ENCODE data around the gene DUSP14.

Gene DUSP14

DNA sequence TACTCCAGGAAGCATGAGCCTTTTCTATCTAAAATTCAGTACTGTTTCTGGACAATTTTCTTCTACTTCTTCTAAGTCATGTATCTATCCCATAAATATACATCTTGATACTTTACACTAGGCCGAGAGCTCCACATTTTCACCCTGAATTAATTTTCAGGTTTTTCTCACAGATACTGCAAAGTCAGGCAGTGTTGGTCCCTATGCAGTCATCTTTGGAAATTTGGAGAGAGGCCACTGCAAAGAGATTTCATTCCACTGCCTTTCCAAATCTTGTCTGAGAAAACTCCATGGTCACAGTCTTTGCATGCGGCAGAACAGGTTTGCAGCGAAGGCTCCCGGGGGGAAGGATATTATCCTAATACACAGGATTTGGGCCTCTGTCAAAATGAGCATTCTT lies 28.2 kb downstream of the DUSP14 start:
- DNase-seq = no peak

DNA sequence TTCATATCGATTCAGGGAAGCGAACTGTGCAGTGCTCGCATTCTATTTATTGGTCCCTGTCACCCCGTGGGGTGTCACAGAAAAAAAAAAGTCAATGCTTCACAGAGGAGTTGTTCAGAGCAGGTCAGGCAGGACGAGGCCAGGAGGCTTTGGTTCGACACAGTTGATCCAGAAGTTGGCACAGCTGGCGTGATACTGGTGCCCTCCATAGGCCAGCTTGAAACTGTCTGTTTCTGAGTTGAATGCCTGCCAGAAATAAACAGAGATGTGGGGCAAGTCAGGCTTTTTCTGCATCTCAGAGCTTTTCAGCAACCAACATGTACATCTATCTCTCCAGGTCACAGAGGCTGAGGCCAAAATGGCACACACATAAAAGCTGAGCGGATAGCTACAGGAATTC lies 29.1 kb downstream of the DUSP14 start:
- no peak for DNase-seq

DNA sequence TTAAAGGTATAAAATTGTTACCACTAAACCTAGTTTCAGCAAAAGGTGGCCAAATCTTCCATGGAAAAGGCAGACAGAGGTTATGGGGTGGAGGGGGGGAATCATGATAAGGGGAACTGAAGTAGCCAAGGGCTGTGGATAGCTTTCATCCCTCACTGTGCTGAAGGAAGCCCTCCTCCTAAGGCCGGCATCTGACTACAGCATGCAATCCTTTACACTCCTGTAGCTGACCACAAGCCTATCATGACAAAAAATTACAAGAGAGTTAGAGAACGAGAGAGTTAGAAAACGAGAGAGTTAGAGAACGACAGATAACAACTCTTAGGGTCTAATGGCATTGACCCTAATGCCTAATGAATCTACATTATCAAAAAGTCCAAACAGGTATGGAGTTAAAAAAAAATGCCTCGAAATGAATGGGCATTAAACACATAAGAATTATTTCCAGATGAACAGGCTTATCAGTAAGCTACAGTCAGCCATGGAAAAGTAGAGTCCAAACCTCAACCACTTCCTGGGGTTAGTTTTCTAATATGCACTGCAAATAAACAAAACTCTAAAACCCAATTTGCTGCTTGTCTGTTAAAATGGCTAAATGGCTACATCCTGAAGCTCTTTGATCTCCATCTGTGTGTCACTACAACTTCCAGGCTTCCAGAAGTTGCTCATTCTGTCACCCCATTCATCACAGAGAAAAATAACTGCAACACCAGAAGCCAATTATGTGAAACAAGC lies 29.7 kb downstream of the DUSP14 start:
- no peak for DNase-seq

DNA sequence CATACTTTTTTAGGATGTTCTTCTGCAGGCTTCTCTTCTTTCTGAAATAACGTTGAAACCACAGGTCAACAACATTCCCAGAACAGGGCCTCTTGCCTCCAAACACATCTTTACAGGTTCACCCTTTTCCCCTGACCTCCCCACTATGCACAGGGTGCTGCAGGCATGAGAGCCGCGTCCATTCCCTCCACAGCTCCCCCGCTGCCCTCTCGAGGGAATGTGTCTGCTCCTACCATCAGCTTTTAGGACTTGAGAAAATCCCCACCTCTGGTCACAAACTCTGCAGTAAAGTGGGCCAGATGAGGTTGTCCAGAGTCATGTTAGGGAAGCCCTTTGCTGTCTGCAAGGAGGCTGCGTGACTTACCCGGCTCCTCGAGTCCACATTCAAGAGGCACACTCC lies 30.5 kb downstream of the DUSP14 start:
- no peak for DNase-seq

DNA sequence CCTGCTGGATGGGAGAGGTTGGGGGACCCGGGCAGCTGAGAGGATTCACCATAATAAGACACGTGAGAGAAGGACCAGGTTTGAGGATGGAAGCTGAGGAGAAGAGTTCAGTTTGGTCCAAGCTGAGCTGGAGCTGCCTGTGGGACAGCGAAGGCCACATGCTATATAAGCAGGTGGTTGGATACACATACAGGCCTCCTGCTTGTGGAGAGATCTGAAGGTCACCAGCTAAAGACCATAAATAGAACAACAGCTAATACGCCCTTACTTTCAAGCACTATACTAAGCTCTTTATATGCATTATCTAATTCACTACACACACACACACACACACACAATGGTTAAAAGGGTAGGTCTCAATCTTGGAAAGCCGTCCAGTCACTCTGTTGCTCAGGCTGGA lies 32.1 kb downstream of the DUSP14 start:
- DNase-seq = no peak

DNA sequence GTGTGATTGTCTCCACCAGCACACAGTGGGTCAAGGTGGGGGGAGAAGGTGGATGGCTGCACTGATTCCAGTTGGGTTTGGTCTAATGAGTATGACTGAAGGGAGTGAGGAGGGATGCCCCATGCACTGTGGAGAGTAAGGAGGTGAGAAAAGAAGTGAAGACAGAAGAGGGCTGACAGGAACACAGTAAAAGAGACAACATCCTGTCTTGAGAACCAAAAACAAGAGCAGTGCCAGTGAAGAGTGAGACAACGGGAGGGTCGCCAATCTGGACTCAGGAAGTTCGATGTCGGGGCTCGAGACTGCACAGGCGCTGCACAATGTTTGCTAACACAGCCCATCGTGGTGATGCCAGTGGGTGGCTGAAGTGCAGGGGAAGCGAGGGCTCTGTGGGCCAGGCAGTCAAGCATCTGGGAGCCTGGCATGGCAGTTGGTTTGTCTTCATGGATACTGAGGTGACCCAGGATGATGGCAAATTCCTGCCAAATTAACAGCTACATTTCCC lies 34.1 kb downstream of the DUSP14 start:
- DNase-seq = no peak

DNA sequence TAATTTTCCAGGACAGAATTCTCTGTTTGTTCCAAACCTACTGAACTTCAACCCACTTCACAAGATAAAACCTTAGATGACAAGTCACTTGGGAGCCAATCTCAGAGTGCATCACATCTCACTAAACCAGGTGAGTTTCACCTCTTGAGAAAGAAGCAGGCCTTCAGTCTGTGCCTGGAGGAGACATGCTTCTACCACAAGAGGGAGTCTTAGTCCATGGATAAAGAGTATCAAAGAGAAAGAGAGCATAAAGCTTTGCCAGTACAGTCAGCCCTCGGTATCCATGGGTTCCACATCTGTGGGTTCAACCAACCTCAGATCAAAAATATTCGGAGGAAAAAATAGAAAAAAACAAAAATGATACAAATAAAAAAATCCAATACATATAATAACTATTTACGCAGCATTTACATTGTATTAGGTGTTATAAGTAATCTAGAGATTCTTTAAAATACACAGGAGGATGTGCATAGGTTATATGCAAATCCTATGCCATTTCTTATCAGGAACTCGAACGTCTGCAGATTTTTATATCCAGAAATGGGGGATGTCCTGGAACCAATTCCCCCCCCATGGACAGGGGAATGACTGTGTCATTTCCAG lies 37.7 kb downstream of the DUSP14 start:
- peak; percentile 79 for DNase-seq

DNA sequence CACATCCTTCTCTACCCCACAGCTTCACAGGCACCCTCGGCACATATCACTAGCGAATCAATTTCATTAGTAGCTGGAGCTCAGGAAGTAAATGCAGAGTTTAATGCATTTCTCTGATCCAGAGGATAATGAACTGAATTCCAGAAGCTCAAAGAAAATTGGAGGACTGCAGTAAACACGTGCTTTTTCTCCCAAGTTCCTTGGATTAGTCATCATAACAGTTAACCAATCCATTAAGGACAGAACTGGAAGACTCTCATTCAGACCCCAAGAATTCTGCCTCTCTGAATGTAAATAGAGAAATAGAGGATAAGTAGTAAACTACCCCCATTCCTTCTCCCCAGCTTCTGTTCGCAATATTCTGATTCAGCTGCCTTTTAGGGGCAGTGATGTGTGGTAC lies 40.7 kb downstream of the DUSP14 start:
- no peak for DNase-seq

DNA sequence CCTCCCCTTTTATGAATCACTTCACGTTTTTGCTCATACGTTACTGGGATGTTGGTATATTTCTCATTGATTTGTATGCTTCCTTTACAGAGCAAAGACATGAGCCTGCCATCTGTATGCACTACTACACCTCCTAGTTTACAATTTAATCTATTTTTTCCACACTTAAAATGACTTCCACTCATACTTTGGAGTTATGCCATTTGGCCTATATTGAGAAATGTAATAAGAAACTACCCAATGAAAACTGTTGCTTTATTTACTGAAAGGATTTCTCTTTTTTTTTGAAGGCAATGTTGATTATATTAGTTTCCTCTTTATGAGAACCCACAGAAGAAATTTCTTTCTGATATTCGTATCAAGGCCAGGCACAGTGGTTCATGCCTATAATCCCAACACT lies 43.1 kb downstream of the DUSP14 start:
- DNase-seq = no peak

DNA sequence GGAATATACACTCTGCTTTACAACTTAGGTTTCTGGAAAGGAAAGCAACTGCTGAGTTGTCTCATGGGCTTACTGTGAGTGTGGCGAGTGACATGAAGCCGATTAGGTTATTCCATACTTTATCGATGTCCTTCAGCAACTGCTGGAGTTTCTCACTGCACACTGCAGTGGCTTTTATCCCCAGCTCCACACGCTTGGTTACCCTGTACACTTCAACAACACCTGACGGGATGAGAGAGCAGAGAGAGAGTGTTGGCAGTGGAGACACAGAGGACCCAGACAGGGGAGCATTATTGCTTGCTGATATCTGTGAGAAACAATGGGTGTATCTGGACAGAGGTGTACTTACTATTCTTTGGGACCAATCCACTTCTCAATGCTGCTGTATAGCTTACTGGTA lies 46.2 kb downstream of the DUSP14 start:
- DNase-seq = no peak

DNA sequence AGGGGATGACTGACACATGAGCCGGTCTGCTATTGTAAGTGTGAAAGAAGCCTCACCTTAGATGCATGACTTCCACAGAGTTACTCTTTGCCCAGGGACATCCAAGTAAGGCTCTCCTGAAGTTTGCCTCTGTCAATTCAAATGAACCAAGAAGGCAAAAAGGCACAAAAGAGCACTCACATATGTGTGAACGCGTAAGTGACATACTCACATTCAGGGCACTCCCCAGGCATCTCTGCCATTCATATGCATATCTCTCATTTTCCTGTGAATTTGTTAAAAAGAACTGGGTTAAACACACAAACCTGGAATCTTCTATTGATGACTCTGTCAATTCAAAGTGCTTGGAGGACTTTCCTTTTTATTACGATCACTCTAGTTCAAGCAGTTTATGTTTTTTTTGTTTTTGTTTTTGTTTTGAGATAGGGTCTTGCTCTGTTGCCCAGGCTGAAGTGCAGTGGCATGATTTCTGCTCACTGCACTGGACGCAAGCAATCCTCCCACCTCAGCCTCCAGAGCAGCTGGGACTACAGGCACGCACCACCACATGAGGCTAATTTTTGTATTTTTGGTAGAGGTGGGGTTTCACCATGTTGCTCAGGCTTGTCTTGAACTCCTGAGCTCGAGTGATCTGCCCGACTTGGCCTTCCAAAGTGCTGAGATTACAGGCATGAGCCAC lies 49.4 kb downstream of the DUSP14 start:
- no peak for DNase-seq

DNA sequence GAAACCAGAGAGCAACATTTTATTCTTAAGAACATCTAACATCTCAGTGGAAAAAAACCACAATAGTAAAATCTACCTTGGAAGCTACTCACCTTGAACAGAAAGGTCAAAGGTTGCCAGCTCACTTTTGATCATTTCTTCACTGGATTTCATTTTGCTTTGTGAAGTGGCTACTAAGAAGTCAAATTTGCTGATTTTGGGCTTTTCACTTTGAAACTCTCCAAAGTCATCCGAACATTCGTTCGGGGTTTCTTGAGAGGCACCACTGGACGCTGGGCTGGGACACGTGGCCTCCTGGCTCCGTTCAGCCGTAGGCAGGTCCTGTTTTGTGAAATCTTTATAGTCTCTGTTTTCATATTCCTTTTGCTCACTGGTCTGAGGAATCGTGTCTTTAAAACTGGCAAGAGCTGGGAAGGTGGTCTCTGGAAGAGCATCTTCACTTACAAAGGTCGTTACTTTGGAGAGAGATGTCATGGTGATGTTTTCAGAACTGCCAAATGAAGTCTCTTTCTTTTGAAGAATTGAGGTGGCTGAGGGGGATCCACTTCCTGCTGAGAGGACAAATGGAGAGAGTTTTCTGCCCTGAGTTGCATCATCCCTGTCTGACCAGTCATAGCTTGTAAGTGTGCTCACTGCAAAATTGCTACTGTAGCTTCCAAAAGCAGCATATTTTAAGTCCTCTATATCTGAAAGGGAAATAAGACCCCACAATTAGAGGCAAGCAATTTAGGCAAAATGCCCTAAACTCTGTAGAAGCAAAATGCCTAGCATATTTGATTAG lies 52.4 kb downstream of the DUSP14 start:
- DNase-seq = no peak

DNA sequence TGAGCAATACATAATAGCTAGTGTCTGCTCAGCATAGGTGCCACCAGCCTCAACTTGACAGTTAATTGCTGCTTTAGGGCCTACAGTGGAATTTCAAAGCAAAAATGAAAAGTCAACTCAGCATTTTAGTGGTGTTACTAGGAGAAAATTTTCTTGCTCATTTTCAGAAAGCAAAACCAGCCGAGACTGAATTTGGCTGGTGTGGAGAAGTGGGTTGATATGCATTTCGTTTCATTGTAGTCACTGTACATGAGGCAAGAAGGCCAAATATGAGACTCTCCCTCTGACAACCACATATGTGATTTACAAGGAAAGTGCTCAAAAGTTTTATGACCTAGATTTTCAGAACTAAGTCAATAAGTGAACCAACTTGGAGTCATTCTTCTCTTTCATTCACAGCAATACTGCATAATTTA lies 54.0 kb downstream of the DUSP14 start:
- DNase-seq = no peak

DNA sequence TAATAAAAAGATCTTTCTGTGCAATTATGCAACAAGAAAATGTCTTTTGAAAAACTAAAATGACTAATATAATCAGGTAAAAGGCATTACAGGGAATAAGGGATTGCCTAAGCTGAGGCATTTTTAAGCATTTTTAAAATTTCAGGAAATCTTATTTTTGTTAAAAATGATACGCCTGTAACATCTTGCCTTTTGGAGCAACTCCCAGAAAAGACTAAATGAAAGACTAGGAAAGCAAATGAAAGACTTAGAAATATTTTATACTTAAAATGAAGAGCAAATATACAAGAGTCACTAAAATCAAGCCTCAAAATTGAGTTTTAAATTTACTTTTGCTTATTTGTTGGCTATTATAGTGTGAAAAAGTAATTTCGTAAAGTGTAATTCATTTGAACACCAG lies 55.8 kb downstream of the DUSP14 start:
- DNase-seq = no peak

DNA sequence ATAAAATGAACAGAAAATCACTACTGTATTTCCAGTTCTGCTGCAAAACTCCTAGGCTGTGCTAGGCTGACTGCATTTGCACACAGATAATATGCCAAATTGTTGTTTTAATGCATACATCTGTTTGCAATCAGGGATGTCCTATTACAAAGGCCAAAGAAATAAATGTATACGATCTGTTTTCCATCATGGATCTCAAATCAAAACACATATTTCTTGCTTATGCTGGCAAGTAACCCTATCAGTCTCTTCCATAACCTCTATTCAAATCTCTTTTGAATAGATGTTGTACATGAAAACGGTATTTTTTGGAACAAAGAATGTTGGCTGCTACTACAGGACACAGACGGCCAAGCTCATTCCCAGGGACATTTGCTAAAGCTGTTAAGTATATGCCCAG lies 56.6 kb downstream of the DUSP14 start:
- DNase-seq = no peak

DNA sequence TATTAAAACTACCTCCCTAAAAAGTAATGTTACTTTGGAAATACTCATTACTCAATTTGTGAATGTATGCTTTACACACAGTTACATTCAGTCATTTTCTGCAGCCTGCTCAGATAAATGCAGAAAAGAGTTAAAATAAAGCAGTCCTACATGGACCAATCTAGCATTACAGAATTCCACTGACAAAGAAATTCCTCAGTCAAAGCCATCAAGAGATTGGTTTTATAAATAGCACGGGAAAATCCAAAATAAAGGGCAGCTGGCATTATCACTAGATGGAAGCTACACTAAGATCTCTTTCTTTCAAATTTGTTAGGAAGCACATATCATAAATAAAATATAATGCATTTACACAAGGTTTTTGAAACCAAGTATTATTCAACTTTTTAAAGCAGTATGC lies 58.3 kb downstream of the DUSP14 start:
- no peak for DNase-seq

DNA sequence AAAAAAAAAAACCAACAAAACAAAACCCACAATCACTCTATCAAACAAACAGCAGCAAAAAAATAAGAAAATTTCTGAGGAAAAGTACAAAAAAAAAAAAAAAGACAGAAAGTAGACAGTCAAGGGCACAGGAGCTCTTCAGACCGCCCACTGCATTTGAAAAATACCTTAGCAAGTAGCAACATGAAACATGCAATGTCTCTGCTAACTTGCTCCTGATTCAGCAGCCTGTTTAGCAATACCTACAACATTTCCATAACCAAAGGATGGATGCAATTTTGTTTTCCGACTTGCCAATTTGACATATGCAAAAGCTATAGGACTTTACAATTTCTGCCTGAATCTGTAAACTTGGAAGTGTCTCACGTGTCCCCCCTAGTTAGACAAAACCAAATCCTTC lies 62.1 kb downstream of the DUSP14 start:
- DNase-seq = no peak

DNA sequence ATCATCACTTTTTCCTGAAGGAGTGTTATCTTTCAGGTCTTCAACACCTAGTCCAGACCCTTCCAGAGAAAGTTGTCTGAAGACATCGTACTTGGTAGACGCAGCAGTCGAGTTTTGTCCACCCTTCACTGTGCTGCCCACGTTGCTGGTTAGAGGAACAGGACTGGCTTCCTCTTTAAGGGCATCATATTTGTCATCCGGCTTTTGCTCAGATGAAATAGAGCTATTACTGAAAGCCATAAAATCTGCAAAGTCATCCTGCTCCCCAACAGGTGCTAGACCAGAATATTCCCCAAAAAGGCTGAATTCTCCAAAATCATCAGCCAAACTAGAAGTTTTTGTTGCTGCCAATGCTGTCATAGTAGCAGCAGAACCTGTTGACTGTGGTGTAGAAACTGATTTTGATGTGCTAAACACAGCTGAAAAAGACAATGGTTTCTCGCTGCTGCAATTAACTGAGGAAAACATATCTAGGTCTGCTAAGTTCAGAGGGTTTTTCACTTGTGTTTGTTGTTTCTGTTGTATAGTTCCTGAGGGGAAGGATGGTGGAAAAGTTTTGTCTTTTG lies 63.8 kb downstream of the DUSP14 start:
- DNase-seq = no peak

DNA sequence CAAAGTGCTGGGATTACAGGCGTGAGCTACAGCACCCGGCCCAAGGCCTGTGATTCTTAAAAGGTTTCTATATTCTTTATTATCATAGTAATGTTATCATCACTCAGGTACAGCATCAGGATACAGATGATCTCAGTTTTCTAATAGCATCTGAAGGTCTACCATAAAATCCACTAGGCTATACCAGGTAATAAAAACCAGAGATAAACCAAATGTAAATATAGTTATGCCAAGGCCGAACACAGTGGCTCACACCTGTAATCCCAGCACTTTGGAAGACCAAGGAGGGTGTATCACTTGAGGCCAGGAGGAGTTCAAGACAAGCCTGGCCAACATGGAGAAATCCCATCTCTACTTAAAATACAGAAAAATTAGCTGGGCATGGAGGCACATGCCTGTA lies 65.7 kb downstream of the DUSP14 start:
- DNase-seq = no peak

DNA sequence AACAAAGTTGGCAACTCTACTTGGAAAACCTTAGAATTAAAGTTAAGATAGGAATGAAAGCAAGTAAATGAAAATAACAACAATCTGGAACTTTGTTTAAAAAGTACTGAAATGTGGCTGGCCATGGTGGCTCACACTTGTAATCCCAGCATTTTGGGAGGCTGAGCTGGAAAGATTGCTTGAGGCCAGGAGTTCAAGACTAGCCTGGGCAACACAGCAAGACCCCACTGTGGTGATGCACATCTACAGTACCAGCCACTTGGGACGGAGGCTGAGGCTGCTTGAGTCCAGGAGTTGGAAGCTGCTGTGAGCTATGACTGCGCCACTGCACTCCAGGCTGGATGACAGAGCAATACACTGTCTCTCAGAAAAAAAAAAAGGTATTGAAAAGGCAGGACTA lies 67.8 kb downstream of the DUSP14 start:
- no peak for DNase-seq

DNA sequence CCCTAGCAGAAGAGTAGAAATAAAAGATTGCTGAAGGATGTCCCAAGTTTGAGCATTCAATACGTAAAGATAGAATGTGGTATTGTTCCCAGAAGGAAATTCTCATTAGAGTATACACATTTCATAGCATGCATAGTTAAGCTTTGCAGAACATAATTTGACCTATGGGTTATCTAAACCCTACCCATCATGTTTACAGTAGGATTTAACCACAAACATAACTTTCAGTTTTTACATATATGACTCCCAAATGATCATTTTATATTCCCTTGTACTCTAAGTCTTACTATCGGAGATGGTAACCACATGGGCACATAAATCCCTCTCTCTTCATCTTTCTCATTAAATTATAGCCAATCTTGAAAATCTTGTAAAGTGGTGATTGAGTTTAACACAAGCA lies 68.6 kb downstream of the DUSP14 start:
- no peak for DNase-seq

DNA sequence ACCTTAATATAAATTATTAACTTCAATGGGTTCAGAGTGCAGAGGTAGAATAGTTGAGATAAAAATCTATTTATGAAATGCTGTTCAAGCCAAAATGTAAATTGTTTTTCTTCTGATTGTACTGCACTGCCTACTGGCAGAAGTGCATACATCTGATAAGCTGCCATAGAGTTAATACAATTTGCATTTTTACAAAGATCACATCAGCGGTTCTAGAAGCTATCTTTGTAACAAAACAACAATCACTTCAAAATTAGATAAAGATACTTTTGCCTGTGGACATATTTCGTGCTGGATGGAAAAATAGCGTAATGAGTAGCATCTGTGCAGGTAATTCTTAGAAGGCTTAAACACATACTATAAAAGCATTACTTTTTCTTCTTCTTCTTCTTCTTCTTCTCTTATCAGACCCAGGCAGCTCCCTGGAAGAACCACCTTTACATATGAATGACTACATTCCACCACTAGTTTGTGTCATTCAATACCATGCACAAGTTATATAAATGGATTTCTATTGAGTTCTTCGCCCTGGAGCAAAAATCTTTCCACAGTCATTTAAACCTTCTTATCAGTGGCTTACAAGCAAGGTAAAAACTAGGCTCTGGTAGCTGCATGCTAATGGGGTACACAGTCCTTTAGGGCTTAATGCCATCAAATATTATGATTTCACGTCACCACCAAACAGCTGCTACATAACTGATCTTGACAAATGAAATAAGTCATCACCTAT lies 72.5 kb downstream of the DUSP14 start:
- DNase-seq = no peak

Measured in NCI-H2171 treated with DMSO at 0.1 percent for 48 hours (cell line).